Measurements from ENCODE around the gene ZNRF2. TPM values are rescaled to one million over a fixed set of nuclear protein-coding genes. Genes with fewer than 3 reads are reported as not detected.

Gene ZNRF2
- polyA plus RNA-seq, 1 of the 3 experiments (the other 2 are of a cell fraction): 4.0 TPM

DNA sequence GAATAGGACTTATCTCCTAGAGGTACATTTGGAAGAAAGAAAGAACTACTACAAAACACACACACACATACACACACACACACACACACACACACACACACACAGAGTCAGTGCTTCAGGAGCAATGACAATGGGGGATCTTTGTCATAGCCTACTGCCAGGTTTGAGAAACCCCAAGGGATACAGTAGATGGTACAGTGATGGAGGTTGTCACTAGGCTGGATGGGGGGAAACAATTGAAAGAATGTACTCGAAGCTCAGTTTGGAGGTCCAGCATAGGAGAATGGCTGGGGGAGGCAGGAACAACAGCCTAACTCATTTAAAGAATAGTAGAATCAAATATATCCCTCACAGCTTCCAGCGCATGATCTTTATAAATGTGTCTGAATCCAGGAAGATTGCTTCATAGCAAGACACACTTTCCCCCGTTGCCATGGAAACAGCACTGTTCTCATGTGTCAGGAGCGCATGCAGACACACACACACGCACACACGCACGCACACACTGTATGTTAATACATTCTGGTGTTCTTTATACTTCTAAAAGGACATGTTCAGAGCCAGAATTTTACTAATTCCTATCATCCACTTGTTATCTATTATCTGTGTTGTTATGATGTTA lies 32.6 kb upstream of the ZNRF2 start:
- Histone ChIP-seq H4K20me1 (ENCODE audit: insufficient read depth) (no peaks in the 10 kb centered on the region), H3F3A (replicated peaks; ENCODE audit: insufficient read depth) (no peaks in the 10 kb centered on the region), H3K4me1 (ENCODE audit: control insufficient read depth in 1 of 2, insufficient read depth in 2 of 2, low read depth in 1 of 2, low read length in 1 of 2) (peaks cover 0 to 13% of the 10 kb centered on the region in 2 experiments; a peak in 1 of 4 replicates), H3K27me3 (ENCODE audit: insufficient read depth) (no peaks in the 10 kb centered on the region), H2AFZ (ENCODE audit: low read depth) (no peak overlapping the region), H3K79me2 (ENCODE audit: insufficient read depth) (no peaks in the 10 kb centered on the region), H3K9ac (no peak overlapping the region), H3K9me2 (no peaks in the 10 kb centered on the region), H3K36me3 (replicated peaks in 1 of 2; ENCODE audit: control insufficient read depth in 1 of 2, insufficient read depth in 2 of 2, low read length in 1 of 2) (no peaks in the 10 kb centered on the region), H3K4me2 (no peak overlapping the region), H3K4me3 (ENCODE audit: low read depth in 2 of 2, low read length in 1 of 2) (no peak overlapping the region), H3K9me3 (no peaks in the 10 kb centered on the region), H3K27ac (ENCODE audit: low read depth in 2 of 2, low read length in 1 of 2) (no peak overlapping the region)
- no peak for TF ChIP-seq POLR2AphosphoS5 (IDR thresholded peaks at IDR 0.05; ENCODE audit: low read depth, low read length)
- no peak for TF ChIP-seq RFX5 (IDR thresholded peaks at IDR 0.05; ENCODE audit: low read length)
- TF ChIP-seq, protein P1, sequence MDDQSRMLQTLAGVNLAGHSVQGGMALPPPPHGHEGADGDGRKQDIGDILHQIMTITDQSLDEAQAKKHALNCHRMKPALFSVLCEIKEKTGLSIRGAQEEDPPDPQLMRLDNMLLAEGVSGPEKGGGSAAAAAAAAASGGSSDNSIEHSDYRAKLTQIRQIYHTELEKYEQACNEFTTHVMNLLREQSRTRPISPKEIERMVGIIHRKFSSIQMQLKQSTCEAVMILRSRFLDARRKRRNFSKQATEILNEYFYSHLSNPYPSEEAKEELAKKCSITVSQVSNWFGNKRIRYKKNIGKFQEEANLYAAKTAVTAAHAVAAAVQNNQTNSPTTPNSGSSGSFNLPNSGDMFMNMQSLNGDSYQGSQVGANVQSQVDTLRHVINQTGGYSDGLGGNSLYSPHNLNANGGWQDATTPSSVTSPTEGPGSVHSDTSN (IDR thresholded peaks at IDR 0.05): no peak
- TF ChIP-seq, protein P2, sequence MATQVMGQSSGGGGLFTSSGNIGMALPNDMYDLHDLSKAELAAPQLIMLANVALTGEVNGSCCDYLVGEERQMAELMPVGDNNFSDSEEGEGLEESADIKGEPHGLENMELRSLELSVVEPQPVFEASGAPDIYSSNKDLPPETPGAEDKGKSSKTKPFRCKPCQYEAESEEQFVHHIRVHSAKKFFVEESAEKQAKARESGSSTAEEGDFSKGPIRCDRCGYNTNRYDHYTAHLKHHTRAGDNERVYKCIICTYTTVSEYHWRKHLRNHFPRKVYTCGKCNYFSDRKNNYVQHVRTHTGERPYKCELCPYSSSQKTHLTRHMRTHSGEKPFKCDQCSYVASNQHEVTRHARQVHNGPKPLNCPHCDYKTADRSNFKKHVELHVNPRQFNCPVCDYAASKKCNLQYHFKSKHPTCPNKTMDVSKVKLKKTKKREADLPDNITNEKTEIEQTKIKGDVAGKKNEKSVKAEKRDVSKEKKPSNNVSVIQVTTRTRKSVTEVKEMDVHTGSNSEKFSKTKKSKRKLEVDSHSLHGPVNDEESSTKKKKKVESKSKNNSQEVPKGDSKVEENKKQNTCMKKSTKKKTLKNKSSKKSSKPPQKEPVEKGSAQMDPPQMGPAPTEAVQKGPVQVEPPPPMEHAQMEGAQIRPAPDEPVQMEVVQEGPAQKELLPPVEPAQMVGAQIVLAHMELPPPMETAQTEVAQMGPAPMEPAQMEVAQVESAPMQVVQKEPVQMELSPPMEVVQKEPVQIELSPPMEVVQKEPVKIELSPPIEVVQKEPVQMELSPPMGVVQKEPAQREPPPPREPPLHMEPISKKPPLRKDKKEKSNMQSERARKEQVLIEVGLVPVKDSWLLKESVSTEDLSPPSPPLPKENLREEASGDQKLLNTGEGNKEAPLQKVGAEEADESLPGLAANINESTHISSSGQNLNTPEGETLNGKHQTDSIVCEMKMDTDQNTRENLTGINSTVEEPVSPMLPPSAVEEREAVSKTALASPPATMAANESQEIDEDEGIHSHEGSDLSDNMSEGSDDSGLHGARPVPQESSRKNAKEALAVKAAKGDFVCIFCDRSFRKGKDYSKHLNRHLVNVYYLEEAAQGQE (IDR thresholded peaks at IDR 0.05; ENCODE audit: low read depth, low read length): no peak
- TF ChIP-seq MEF2A (IDR thresholded peaks at IDR 0.05; ENCODE audit: borderline replicate concordance, low read depth): no peak
- no peak for TF ChIP-seq FOXJ3 (CRISPR knock-in tag; IDR thresholded peaks at IDR 0.05)
- TF ChIP-seq, protein P3, sequence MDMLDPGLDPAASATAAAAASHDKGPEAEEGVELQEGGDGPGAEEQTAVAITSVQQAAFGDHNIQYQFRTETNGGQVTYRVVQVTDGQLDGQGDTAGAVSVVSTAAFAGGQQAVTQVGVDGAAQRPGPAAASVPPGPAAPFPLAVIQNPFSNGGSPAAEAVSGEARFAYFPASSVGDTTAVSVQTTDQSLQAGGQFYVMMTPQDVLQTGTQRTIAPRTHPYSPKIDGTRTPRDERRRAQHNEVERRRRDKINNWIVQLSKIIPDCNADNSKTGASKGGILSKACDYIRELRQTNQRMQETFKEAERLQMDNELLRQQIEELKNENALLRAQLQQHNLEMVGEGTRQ (IDR thresholded peaks at IDR 0.05; ENCODE audit: borderline replicate concordance, low read depth, low read length): no peak
- TF ChIP-seq NRF1 (IDR thresholded peaks at IDR 0.05; ENCODE audit: low read depth, low read length): no peak
- TF ChIP-seq RCOR1 (IDR thresholded peaks at IDR 0.05; ENCODE audit: low read length): no peak
- no peak for TF ChIP-seq ELF1 (IDR thresholded peaks at IDR 0.05)
- TF ChIP-seq GATA2 (CRISPR knock-in tag; IDR thresholded peaks at IDR 0.05): no peak
- 84% methylated on average over 7 of the region's 7 CpGs for WGBS (ENCODE audit: low lambda C conversion rate)
- no peak for DNase-seq
- POLR2A ChIA-PET: no interaction called here
- CTCF ChIA-PET: interaction anchor here (0.5 to 2.8 kb wide), 5 partner anchors 14 to 98 kb away, joined by 3 to 12 read pairs (median 3); no protein-coding TSS in a partner anchor
